ENCODE measurements around the gene LIN9. TPM values are rescaled to one million over a fixed set of nuclear protein-coding genes. Genes with fewer than 3 reads are reported as not detected.

Gene LIN9, protein sequence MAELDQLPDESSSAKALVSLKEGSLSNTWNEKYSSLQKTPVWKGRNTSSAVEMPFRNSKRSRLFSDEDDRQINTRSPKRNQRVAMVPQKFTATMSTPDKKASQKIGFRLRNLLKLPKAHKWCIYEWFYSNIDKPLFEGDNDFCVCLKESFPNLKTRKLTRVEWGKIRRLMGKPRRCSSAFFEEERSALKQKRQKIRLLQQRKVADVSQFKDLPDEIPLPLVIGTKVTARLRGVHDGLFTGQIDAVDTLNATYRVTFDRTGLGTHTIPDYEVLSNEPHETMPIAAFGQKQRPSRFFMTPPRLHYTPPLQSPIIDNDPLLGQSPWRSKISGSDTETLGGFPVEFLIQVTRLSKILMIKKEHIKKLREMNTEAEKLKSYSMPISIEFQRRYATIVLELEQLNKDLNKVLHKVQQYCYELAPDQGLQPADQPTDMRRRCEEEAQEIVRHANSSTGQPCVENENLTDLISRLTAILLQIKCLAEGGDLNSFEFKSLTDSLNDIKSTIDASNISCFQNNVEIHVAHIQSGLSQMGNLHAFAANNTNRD
- total RNA-seq (1 to 10 TPM; 1.3 to 1.5 TPM), total RNA-seq (2.5 to 30.6 (median 12.5) reads per million in 172 experiments)
- polyA plus RNA-seq (2013, experiment 1 of 2): 3.4 TPM
- polyA plus RNA-seq (2013, experiment 2 of 2): 3.5 TPM

DNA sequence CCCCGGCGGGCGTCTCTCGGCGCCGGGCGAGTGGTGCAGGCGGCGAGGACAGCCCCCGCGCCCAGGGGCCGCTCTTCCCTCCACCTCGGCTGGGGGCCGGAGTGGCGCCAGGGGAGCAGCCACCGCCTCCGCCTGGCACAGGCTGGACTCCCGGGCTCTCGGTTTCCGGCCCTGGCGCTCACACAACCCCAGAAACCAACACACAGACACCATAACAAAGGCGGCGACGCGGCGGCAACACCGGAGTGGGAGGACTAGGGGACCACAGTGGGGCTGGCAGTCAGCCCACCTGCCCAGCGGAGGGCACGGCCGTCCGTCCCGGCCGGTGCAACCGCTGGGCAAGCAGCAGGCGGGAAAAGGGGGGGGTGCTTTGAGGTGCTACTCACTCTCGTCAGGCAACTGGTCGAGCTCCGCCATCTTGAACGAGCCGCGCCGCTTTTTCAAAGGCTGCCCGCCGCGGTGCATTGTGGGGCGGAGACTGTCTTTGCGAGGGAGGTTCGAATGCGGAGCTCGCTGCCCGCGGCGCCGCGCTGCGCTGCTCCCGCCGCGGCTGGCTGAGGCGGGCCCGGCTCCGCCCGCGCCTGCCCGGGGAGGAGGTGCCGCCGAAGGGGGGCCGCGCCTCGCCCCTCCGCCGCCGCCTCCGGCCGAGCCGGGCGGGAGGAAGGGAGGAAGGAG, at the start of gene LIN9:
Gene LIN9, minus strand, starts transcription at position 442 of the 675 bp plus-strand sequence. Its CDS starts 25 bp downstream, at position 417.
- CTCF ChIA-PET: interaction anchor here (1.0 to 2.7 kb wide), 4 partner anchors 24 to 183 kb away, joined by 4 to 20 read pairs (median 4); partner anchors contain the start of gene PARP1
- Histone ChIP-seq H3K27ac (ENCODE audit: low read depth in 1 of 2, low read length in 2 of 2) (peak within 1 kb of the TSS in 1 of 2 donors; percentile 30), H3K36me3 (ENCODE audit: insufficient read depth, low read length) (no peaks in the 10 kb centered on the region), H3K4me1 (ENCODE audit: insufficient read depth, low read length) (peaks cover 12% of the 10 kb centered on the region), H3K27me3 (ENCODE audit: control insufficient read depth in 1 of 2, insufficient read depth in 2 of 2, low read length in 2 of 2) (peaks cover 0 to 8% of the 10 kb centered on the region in 2 experiments), H3K4me3 (ENCODE audit: low read length) (peak within 1 kb of the TSS; percentile 98), H3K9me3 (ENCODE audit: control insufficient read depth in 1 of 2, insufficient read depth in 1 of 2, low read length in 2 of 2) (no peaks in the 10 kb centered on the region)
- H3K4me3 Mint-ChIP-seq: peak within 1 kb of the TSS; percentile 95
- H3K9me3 Mint-ChIP-seq: no peaks in the 10 kb centered on the region
- POLR2A ChIA-PET: interaction anchor here (0.5 to 2.7 kb wide), 12 partner anchors 24 to 864 kb away, joined by 3 to 18 read pairs (median 4); partner anchors contain the start of genes COQ8A, H3-3A, PARP1 and SDE2
- TF ChIP-seq, protein P1, sequence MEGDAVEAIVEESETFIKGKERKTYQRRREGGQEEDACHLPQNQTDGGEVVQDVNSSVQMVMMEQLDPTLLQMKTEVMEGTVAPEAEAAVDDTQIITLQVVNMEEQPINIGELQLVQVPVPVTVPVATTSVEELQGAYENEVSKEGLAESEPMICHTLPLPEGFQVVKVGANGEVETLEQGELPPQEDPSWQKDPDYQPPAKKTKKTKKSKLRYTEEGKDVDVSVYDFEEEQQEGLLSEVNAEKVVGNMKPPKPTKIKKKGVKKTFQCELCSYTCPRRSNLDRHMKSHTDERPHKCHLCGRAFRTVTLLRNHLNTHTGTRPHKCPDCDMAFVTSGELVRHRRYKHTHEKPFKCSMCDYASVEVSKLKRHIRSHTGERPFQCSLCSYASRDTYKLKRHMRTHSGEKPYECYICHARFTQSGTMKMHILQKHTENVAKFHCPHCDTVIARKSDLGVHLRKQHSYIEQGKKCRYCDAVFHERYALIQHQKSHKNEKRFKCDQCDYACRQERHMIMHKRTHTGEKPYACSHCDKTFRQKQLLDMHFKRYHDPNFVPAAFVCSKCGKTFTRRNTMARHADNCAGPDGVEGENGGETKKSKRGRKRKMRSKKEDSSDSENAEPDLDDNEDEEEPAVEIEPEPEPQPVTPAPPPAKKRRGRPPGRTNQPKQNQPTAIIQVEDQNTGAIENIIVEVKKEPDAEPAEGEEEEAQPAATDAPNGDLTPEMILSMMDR (IDR thresholded peaks at IDR 0.05): no peak
- peaks cover 25% of the 10 kb centered on the region for H3K27me3 Mint-ChIP-seq
- ATAC-seq (ENCODE audit: poor library complexity) (peak; percentile 91), DNase-seq (peak; percentile 83 to 94 (median 89))
- peaks cover 26% of the 10 kb centered on the region for H3K4me1 Mint-ChIP-seq (ENCODE audit: low read depth)
- H3K36me3 Mint-ChIP-seq (ENCODE audit: low read depth): peaks cover 3% of the 10 kb centered on the region
- intact Hi-C loops (cut with DNase I, micrococcal nuclease): loop anchor here in 1 of 2 experiments (5.0 to 10.0 kb wide), 4 partner anchors 98 to 304 kb away; partner anchors contain the start of genes ACBD3 and PARP1
- peak within 1 kb of the TSS; percentile 67 for H3K27ac Mint-ChIP-seq

DNA sequence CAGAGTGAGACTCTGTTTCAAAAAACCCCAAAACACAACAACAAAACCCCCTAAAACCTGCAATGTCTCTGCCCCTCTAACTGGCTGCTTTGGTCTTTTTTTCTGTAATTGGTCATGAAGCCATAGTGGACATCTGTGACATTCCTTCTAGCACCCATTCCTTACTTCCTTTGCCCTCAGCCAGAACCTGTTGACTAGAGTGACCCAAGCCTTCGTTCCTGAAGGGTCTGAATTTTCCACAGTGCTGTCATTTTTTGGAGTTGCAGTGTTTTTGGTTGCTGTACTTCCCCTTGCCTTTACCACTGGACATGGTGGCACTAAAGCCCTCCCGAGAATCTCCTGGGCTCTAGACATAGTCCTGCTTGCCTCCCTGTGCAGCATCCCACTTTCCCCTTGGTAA, 48.5 kb upstream of the LIN9 start:
- ChIA-PET CTCF (no interaction called here), POLR2A (no interaction called here)
- intact Hi-C loops (cut with DNase I, micrococcal nuclease): no loop called here
- Mint-ChIP-seq H3K27ac (no peak overlapping the region), H3K27me3 (no peaks in the 10 kb centered on the region), H3K4me3 (no peak overlapping the region), H3K4me1 (ENCODE audit: low read depth) (no peaks in the 10 kb centered on the region), H3K36me3 (ENCODE audit: low read depth) (peaks cover 64% of the 10 kb centered on the region), H3K9me3 (no peaks in the 10 kb centered on the region)
- Histone ChIP-seq H3K36me3 (ENCODE audit: insufficient read depth, low read length) (peaks cover 59% of the 10 kb centered on the region), H3K27ac (ENCODE audit: low read depth in 1 of 2, low read length in 2 of 2) (no peak overlapping the region), H3K4me1 (ENCODE audit: insufficient read depth, low read length) (no peaks in the 10 kb centered on the region), H3K9me3 (ENCODE audit: control insufficient read depth in 1 of 2, insufficient read depth in 1 of 2, low read length in 2 of 2) (no peaks in the 10 kb centered on the region), H3K4me3 (ENCODE audit: low read length) (no peak overlapping the region), H3K27me3 (ENCODE audit: control insufficient read depth in 1 of 2, insufficient read depth in 2 of 2, low read length in 2 of 2) (no peaks in the 10 kb centered on the region)
- ATAC-seq (ENCODE audit: poor library complexity) (no peak), DNase-seq (no peak)
- TF ChIP-seq, protein P1 (IDR thresholded peaks at IDR 0.05): no peak

Measured in CD4-positive, alpha-beta T cell (primary cell).